IPS-15b (cell line): ENCODE results near the gene STIM1.

ENCODE experiments used
- H3K27me3 ChIP-seq: one replicate; pipeline ENCODE4 v1.6.1; 2013; ENCODE audit warnings: low read length; ENCODE audit not compliant: control insufficient read depth, insufficient read depth
- H3K36me3 ChIP-seq: one replicate; pipeline ENCODE4 v1.6.1; 2013; ENCODE audit warnings: low read length; ENCODE audit not compliant: control insufficient read depth, insufficient read depth
- H3K4me1 ChIP-seq: one replicate; pipeline ENCODE4 v1.6.1; 2013; ENCODE audit warnings: mild to moderate bottlenecking, low read length; ENCODE audit not compliant: control insufficient read depth, insufficient read depth
- H3K4me3 ChIP-seq: one replicate; pipeline ENCODE4 v1.5.1; 2013; ENCODE audit warnings: low read depth, low read length
- H3K9ac ChIP-seq: one replicate; pipeline ENCODE4 v1.6.1; 2013; ENCODE audit warnings: low read depth, mild to moderate bottlenecking, low read length
- H3K9me3 ChIP-seq: one replicate; pipeline ENCODE4 v1.6.1; 2013; ENCODE audit warnings: mild to moderate bottlenecking, low read length; ENCODE audit not compliant: control insufficient read depth, insufficient read depth

STIM1 gene

DNA sequence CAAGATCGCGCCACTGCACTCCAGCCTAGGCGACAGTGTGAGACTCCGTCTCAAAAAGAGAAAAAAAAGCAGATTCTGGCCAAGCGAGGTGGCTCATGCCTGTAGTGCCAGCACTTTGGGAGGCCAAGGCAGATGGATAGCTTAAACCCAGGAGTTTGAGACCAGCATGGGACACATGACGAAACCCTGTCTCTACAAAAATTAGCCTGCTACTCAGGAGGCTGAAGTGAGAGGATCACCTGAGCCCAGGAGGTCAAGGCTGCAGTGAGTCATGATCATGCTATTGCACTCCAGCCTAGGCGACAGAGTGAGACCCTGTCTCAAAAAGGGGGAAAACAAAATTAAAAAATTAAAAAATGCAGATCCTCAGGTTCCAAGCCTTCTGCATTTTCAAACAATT lies 33.2 kb upstream of the STIM1 start:
- H3K4me3 ChIP-seq = no peak overlapping the region
- H3K9me3 ChIP-seq = no peaks in the 10 kb centered on the region
- no peak overlapping the region for H3K9ac ChIP-seq
- H3K27me3 ChIP-seq = no peaks in the 10 kb centered on the region
- peaks cover 12% of the 10 kb centered on the region for H3K36me3 ChIP-seq
- peaks cover 25% of the 10 kb centered on the region for H3K4me1 ChIP-seq

- H3K36me3 ChIP-seq = peaks cover 16% of the 10 kb centered on the region
- peaks cover 25% of the 10 kb centered on the region for H3K4me1 ChIP-seq
- H3K27me3 ChIP-seq = no peaks in the 10 kb centered on the region
- no peak overlapping the region for H3K4me3 ChIP-seq
- no peaks in the 10 kb centered on the region for H3K9me3 ChIP-seq
- H3K9ac ChIP-seq = no peak overlapping the region
Measured at GRCh38 chr11:3823303-3823702, 32.2 kb upstream of the STIM1 start.

GRCh38 chr11:3823762-3824506 lies 31.5 kb upstream of the STIM1 start:
- H3K4me3 ChIP-seq = no peak overlapping the region
- H3K4me1 ChIP-seq = peaks cover 25% of the 10 kb centered on the region
- peaks cover 16% of the 10 kb centered on the region for H3K36me3 ChIP-seq
- H3K9me3 ChIP-seq = no peaks in the 10 kb centered on the region
- H3K9ac ChIP-seq = no peak overlapping the region
- H3K27me3 ChIP-seq = no peaks in the 10 kb centered on the region

- H3K4me3 ChIP-seq = no peak overlapping the region
- peaks cover 16% of the 10 kb centered on the region for H3K36me3 ChIP-seq
- H3K9ac ChIP-seq = no peak overlapping the region
- H3K9me3 ChIP-seq = no peaks in the 10 kb centered on the region
- H3K4me1 ChIP-seq = peaks cover 25% of the 10 kb centered on the region
- no peaks in the 10 kb centered on the region for H3K27me3 ChIP-seq
Measured at GRCh38 chr11:3824714-3825472, 30.6 kb upstream of the STIM1 start.

DNA sequence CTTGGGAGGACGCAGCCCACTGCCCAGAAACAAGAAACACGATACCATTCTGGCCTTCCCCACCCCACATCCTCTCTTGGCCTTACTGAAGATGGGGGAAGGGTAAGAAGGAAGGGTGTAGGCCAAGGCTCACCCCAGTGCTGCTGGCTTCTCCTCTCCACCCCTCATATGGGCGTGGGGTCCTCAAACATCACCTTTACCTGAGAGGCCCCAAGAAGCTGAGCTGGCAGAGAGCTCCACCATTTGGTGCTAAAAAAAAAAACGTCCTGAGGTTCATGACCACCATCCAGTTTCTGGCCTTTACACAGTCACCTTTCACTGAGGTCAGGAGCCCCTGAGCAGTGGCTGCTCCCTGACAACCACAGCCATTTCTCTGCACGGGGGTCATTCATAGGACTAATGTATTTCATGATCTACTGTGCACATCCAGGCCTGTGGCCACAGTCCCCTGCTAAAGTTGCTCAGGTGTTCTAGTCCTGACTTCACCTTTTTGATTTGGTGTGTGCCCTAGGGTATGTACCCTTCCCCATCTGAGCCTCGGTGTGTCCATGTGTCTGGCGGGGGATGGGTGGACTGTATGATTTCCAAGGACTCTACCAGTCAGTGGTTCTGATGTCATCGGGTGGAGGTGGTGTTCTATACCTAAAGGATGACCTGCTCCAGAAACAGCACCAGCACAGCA lies 29.9 kb upstream of the STIM1 start:
- no peaks in the 10 kb centered on the region for H3K9me3 ChIP-seq
- H3K27me3 ChIP-seq = no peaks in the 10 kb centered on the region
- H3K4me1 ChIP-seq = peaks cover 25% of the 10 kb centered on the region
- H3K9ac ChIP-seq = no peak overlapping the region
- H3K4me3 ChIP-seq = no peak overlapping the region
- peaks cover 16% of the 10 kb centered on the region for H3K36me3 ChIP-seq

- H3K4me3 ChIP-seq = peak overlapping the region; percentile 22
- peaks cover 25% of the 10 kb centered on the region for H3K4me1 ChIP-seq
- no peaks in the 10 kb centered on the region for H3K27me3 ChIP-seq
- H3K9ac ChIP-seq = no peak overlapping the region
- H3K9me3 ChIP-seq = no peaks in the 10 kb centered on the region
- H3K36me3 ChIP-seq = peaks cover 18% of the 10 kb centered on the region
Measured at GRCh38 chr11:3826721-3827120, 28.7 kb upstream of the STIM1 start.

DNA sequence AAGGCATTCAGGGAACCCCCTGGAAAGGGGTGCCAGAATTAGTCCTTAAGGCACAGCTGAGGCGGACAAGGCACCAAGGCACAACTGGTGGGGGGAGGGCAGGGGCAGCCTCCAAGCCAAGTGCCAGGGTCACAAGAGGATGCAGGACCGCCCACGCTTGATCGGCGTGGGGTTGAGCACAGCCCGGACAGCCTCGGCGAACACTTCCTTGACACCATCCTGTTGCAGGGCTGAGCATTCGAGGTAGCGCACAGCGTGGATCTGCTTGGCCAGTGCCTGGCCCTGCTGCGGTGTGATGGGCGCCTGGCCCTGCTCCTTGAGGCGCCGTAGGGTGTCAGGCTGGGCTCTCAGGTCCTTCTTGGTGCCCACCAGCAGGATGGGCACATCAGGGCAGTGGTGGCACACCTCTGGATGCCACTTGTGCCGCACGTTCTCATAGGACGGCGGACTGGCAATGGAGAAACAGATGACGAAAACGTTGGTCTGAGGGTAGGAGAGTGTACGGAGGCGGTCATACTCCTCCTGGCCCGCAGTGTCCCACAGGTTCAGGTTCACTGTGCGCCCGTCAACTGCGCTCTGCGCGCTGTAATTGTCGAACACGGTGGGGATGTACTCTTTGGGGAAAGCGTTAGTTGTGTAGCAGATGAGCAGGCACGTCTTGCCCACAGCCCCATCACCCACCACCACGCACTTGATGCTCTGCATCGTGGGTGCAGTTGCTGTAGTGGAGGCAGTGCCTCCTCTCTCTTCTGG lies 27.9 kb upstream of the STIM1 start:
- Histone ChIP-seq H3K9ac (no peak overlapping the region), H3K9me3 (no peaks in the 10 kb centered on the region), H3K27me3 (no peaks in the 10 kb centered on the region), H3K4me1 (peaks cover 25% of the 10 kb centered on the region), H3K4me3 (no peak overlapping the region), H3K36me3 (peaks cover 18% of the 10 kb centered on the region)

DNA sequence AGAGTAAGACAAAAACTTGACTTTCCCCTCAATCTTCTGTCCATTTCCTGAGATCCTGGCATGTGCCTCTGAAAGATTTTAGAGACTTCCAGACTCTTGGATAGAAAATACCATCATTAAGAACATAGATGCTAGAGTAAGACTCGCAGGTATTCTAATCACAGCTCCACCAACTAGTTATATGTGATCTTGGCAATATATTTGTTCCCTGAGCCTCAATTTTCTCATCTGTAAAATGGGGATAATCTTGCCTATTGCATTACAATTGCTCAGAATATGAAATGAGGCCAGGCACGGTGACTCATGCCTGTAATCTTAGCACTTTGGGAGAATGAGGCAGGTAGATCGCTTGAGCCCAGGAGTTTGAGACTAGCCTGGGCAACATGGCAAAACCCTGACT lies 25.4 kb upstream of the STIM1 start:
- Histone ChIP-seq H3K36me3 (peaks cover 16% of the 10 kb centered on the region), H3K9ac (no peak overlapping the region), H3K9me3 (no peaks in the 10 kb centered on the region), H3K4me3 (no peak overlapping the region), H3K4me1 (peaks cover 32% of the 10 kb centered on the region), H3K27me3 (no peaks in the 10 kb centered on the region)

GRCh38 chr11:3830730-3831129 lies 24.7 kb upstream of the STIM1 start:
- no peaks in the 10 kb centered on the region for H3K27me3 ChIP-seq
- no peak overlapping the region for H3K4me3 ChIP-seq
- H3K36me3 ChIP-seq = peaks cover 16% of the 10 kb centered on the region

GRCh38 chr11:3831378-3832239 lies 23.9 kb upstream of the STIM1 start:
- peaks cover 16% of the 10 kb centered on the region for H3K36me3 ChIP-seq
- H3K9ac ChIP-seq = no peak overlapping the region

More at GRCh38 chr11:3830730-3831129, 24.7 kb upstream of the STIM1 start:
- Histone ChIP-seq H3K4me1 (peaks cover 28% of the 10 kb centered on the region), H3K9ac (no peak overlapping the region), H3K9me3 (no peaks in the 10 kb centered on the region)

More at GRCh38 chr11:3831378-3832239, 23.9 kb upstream of the STIM1 start:
- H3K9me3 ChIP-seq = no peaks in the 10 kb centered on the region
- H3K4me3 ChIP-seq = no peak overlapping the region
- peaks cover 19% of the 10 kb centered on the region for H3K4me1 ChIP-seq
- H3K27me3 ChIP-seq = no peaks in the 10 kb centered on the region
